MM.1S (cell line): Measurements from ENCODE around the gene ELOA.

Experiments
- DNase-seq: peaks from one replicate; pipeline ENCODE4 v3.0.0-alpha.2; 2015
- H2AFZ ChIP-seq: fragments of 300-600 bp; sonication (generic); 2 replicates; pipeline ENCODE4 v1.6.0; 2016; ENCODE audit warnings: antibody characterized with exemption, low read length
- H3F3A ChIP-seq: fragments of 300-600 bp; sonication (generic); 2 replicates; pipeline ENCODE4 v1.6.1; 2016; ENCODE audit warnings: mild to moderate bottlenecking, antibody characterized with exemption, low read length, moderate library complexity, mixed read lengths; ENCODE audit not compliant: insufficient read depth
- H3K27ac ChIP-seq: fragments of 300-600 bp; sonication (generic); 2 replicates; pipeline ENCODE4 v1.5.1; 2016; ENCODE audit warnings: mild to moderate bottlenecking, low read length
- H3K27me3 ChIP-seq: fragments of 300-600 bp; sonication (generic); replicated peaks from 2 replicates; pipeline ENCODE4 v1.6.0; 2016; ENCODE audit warnings: low read length; ENCODE audit not compliant: insufficient read depth
- H3K36me3 ChIP-seq: fragments of 300-600 bp; sonication (generic); replicated peaks from 2 replicates; pipeline ENCODE4 v1.6.1; 2016; ENCODE audit warnings: mild to moderate bottlenecking, low read length, mixed read lengths; ENCODE audit not compliant: insufficient read depth
- H3K4me1 ChIP-seq: fragments of 300-600 bp; sonication (generic); 2 replicates; pipeline ENCODE4 v1.6.1; 2016; ENCODE audit warnings: low read length, mixed read lengths
- H3K4me2 ChIP-seq: fragments of 300-600 bp; sonication (generic); 2 replicates; pipeline ENCODE4 v1.6.0; 2016; ENCODE audit warnings: low read depth, low read length
- H3K4me3 ChIP-seq: fragments of 300-600 bp; sonication (generic); 2 replicates; pipeline ENCODE4 v1.5.1; 2016; ENCODE audit warnings: low read length, mixed read lengths
- H3K79me2 ChIP-seq: fragments of 300-600 bp; sonication (generic); 2 replicates; pipeline ENCODE4 v1.6.1; 2016; ENCODE audit warnings: mixed run types, low read length, mixed read lengths
- H3K9ac ChIP-seq: fragments of 300-600 bp; sonication (generic); 2 replicates; pipeline ENCODE4 v1.6.1; 2016; ENCODE audit warnings: low read length, mixed read lengths
- H3K9me2 ChIP-seq: fragments of 300-600 bp; sonication (generic); replicated peaks from 2 replicates; pipeline ENCODE4 v1.6.1; 2016; ENCODE audit warnings: mild to moderate bottlenecking, low read length, mixed read lengths; ENCODE audit not compliant: insufficient read depth
- H3K9me3 ChIP-seq: fragments of 300-600 bp; sonication (generic); replicated peaks from 2 replicates; pipeline ENCODE4 v1.6.1; 2016; ENCODE audit warnings: mild to moderate bottlenecking, low read length, mixed read lengths; ENCODE audit not compliant: insufficient read depth
- H4K20me1 ChIP-seq: fragments of 300-600 bp; sonication (generic); 2 replicates; pipeline ENCODE4 v1.6.1; 2016; ENCODE audit warnings: mild to moderate bottlenecking, low read length, moderate library complexity, mixed read lengths; ENCODE audit not compliant: insufficient read depth
- CTCF ChIP-seq: fragments of 300-600 bp; sonication (generic); IDR thresholded peaks from 2 replicates; pipeline ENCODE4 v1.5.1; 2016; ENCODE audit warnings: antibody characterized with exemption, low read length, mixed read lengths
- EZH2 ChIP-seq: fragments of 300-600 bp; sonication (generic); optimal IDR thresholded peaks from 2 replicates; pipeline ENCODE3; 2017; ENCODE audit warnings: low read depth, mild to moderate bottlenecking, antibody characterized with exemption, low read length, mixed read lengths
- EZH2phosphoT487 ChIP-seq: fragments of 300-600 bp; sonication (generic); IDR thresholded peaks from 2 replicates; pipeline ENCODE4 v1.6.1; 2018; ENCODE audit warnings: antibody characterized with exemption, low read length

The ELOA gene

GRCh38 chr1:23701310-23701709 lies 42.0 kb upstream of the ELOA start:
- no peaks in the 10 kb centered on the region for H3K9me3 ChIP-seq
- H3F3A ChIP-seq, result peaks cover 8% of the 10 kb centered on the region; the same call in 1 of the 2 replicates
- H3K79me2 ChIP-seq, result peaks cover 54% of the 10 kb centered on the region
- H3K4me3 ChIP-seq, result no peak overlapping the region
- no peak overlapping the region for H2AFZ ChIP-seq
- DNase-seq, result no peak
- H3K4me1 ChIP-seq, result no peaks in the 10 kb centered on the region
- H3K9me2 ChIP-seq, result no peaks in the 10 kb centered on the region
- H4K20me1 ChIP-seq, result peaks cover 29% of the 10 kb centered on the region
- H3K9ac ChIP-seq, result no peak overlapping the region
- H3K27ac ChIP-seq, result no peak overlapping the region
- peaks cover 25% of the 10 kb centered on the region for H3K36me3 ChIP-seq
- TF ChIP-seq EZH2 (no peak), EZH2phosphoT487 (no peak), CTCF (no peak)
- H3K4me2 ChIP-seq, result no peak overlapping the region
- no peaks in the 10 kb centered on the region for H3K27me3 ChIP-seq

- H3F3A ChIP-seq, result peaks cover 4% of the 10 kb centered on the region; the same call in 1 of the 2 replicates
- H3K36me3 ChIP-seq, result peaks cover 19% of the 10 kb centered on the region
- H3K9me3 ChIP-seq, result no peaks in the 10 kb centered on the region
- H2AFZ ChIP-seq, result no peak overlapping the region
- no peaks in the 10 kb centered on the region for H3K9me2 ChIP-seq
- no peak overlapping the region for H3K9ac ChIP-seq
- no peak for DNase-seq
- H3K4me3 ChIP-seq, result no peak overlapping the region
- TF ChIP-seq CTCF (no peak), EZH2phosphoT487 (no peak), EZH2 (no peak)
- no peaks in the 10 kb centered on the region for H3K4me1 ChIP-seq
- peaks cover 47% of the 10 kb centered on the region for H3K79me2 ChIP-seq
- H4K20me1 ChIP-seq, result peaks cover 23% of the 10 kb centered on the region
- H3K27me3 ChIP-seq, result no peaks in the 10 kb centered on the region
- no peak overlapping the region for H3K27ac ChIP-seq
- H3K4me2 ChIP-seq, result no peak overlapping the region
Measured at GRCh38 chr1:23701996-23702395, 41.3 kb upstream of the ELOA start.

- Histone ChIP-seq H3K9me2 (no peaks in the 10 kb centered on the region), H3K9me3 (no peaks in the 10 kb centered on the region), H3K4me2 (no peak overlapping the region), H3K4me1 (no peaks in the 10 kb centered on the region), H2AFZ (no peak overlapping the region), H3K36me3 (peaks cover 4% of the 10 kb centered on the region), H3K27ac (no peak overlapping the region), H3K27me3 (no peaks in the 10 kb centered on the region), H4K20me1 (peaks cover under 1% of the 10 kb centered on the region), H3F3A (peaks cover 4% of the 10 kb centered on the region; the same call in 1 of the 2 replicates), H3K4me3 (no peak overlapping the region), H3K9ac (no peak overlapping the region), H3K79me2 (peaks cover 17% of the 10 kb centered on the region)
- DNase-seq, result no peak
- TF ChIP-seq EZH2 (no peak), CTCF (no peak), EZH2phosphoT487 (no peak)
Measured at GRCh38 chr1:23704834-23705495, 38.3 kb upstream of the ELOA start.
